Measurements from ENCODE around the gene STIL.
"Not testable (repeated sequence)": the region's sequence is repeated elsewhere in the genome, so short reads cannot be mapped to it uniquely, and the experiment has no call there.

The STIL gene

DNA sequence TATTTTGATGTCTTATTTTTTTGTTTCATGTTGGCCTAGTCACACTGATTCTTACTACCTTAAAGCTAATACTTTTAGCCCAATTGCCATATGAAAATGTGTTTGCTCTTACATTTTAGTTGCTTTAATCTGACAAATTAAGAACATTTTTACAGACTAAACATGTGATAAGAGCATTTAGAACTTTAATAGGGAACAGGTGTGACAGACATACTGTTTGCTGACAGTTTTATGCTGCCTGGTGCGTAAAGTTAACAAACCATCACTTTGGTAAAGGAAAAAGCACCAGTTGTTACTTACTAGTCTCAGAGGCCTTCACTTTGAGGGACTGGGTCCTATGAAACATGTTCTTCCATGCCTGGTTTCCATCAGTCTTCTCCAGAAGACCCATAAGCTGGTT lies 34.3 kb upstream of the STIL start:
- TF ChIP-seq, protein P1, sequence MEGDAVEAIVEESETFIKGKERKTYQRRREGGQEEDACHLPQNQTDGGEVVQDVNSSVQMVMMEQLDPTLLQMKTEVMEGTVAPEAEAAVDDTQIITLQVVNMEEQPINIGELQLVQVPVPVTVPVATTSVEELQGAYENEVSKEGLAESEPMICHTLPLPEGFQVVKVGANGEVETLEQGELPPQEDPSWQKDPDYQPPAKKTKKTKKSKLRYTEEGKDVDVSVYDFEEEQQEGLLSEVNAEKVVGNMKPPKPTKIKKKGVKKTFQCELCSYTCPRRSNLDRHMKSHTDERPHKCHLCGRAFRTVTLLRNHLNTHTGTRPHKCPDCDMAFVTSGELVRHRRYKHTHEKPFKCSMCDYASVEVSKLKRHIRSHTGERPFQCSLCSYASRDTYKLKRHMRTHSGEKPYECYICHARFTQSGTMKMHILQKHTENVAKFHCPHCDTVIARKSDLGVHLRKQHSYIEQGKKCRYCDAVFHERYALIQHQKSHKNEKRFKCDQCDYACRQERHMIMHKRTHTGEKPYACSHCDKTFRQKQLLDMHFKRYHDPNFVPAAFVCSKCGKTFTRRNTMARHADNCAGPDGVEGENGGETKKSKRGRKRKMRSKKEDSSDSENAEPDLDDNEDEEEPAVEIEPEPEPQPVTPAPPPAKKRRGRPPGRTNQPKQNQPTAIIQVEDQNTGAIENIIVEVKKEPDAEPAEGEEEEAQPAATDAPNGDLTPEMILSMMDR (IDR thresholded peaks at IDR 0.05; ENCODE audit: insufficient read depth, low read length) = no peak
- no peak for TF ChIP-seq SPI1 (IDR thresholded peaks at IDR 0.05; ENCODE audit: borderline replicate concordance, low read depth)
- Histone ChIP-seq H3K4me3 (replicated peaks; ENCODE audit: insufficient read depth, low read length) (no peak overlapping the region), H3K27ac (replicated peaks) (no peak overlapping the region), H3K27me3 (ENCODE audit: insufficient read depth, poor library complexity, severe bottlenecking) (no peaks in the 10 kb centered on the region)
- no peak for DNase-seq (ENCODE audit: low read depth in 1 of 2, low spot score in 1 of 2)

DNA sequence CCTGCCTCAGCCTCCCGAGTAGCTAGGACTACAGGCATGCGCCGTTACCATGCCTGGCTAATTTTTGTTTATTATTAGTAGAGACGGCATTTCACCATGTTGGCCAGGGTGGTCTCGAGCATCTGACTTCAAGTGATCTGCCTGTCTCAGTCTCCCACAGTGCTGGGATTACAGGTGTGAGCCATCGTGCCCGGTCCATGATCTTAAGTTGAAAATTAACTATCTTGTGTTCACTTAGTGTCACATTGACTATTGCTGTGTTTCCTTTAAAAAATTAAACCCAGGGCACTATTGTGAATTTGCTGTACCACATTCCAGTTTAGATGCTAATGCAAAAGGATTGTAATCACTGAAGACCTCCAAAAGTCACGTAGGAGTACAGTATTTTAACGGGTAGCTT lies 33.8 kb upstream of the STIL start:
- H3K27ac ChIP-seq (replicated peaks) = no peak overlapping the region
- H3K27me3 ChIP-seq (ENCODE audit: insufficient read depth, poor library complexity, severe bottlenecking) = no peaks in the 10 kb centered on the region
- no peak for DNase-seq (ENCODE audit: low read depth in 1 of 2, low spot score in 1 of 2)
- H3K4me3 ChIP-seq (replicated peaks; ENCODE audit: insufficient read depth, low read length) = no peak overlapping the region
- TF ChIP-seq GABPA (IDR thresholded peaks at IDR 0.05; ENCODE audit: low read depth) = no peak
- TF ChIP-seq, protein P1 (IDR thresholded peaks at IDR 0.05; ENCODE audit: insufficient read depth, low read length) = no peak
- no peak for TF ChIP-seq POLR2AphosphoS5 (IDR thresholded peaks at IDR 0.05; ENCODE audit: low read depth)
- TF ChIP-seq SPI1 (IDR thresholded peaks at IDR 0.05; ENCODE audit: borderline replicate concordance, low read depth) = no peak
- TF ChIP-seq, protein P2, sequence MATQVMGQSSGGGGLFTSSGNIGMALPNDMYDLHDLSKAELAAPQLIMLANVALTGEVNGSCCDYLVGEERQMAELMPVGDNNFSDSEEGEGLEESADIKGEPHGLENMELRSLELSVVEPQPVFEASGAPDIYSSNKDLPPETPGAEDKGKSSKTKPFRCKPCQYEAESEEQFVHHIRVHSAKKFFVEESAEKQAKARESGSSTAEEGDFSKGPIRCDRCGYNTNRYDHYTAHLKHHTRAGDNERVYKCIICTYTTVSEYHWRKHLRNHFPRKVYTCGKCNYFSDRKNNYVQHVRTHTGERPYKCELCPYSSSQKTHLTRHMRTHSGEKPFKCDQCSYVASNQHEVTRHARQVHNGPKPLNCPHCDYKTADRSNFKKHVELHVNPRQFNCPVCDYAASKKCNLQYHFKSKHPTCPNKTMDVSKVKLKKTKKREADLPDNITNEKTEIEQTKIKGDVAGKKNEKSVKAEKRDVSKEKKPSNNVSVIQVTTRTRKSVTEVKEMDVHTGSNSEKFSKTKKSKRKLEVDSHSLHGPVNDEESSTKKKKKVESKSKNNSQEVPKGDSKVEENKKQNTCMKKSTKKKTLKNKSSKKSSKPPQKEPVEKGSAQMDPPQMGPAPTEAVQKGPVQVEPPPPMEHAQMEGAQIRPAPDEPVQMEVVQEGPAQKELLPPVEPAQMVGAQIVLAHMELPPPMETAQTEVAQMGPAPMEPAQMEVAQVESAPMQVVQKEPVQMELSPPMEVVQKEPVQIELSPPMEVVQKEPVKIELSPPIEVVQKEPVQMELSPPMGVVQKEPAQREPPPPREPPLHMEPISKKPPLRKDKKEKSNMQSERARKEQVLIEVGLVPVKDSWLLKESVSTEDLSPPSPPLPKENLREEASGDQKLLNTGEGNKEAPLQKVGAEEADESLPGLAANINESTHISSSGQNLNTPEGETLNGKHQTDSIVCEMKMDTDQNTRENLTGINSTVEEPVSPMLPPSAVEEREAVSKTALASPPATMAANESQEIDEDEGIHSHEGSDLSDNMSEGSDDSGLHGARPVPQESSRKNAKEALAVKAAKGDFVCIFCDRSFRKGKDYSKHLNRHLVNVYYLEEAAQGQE (IDR thresholded peaks at IDR 0.05; ENCODE audit: insufficient replicate concordance, low read depth) = no peak

DNA sequence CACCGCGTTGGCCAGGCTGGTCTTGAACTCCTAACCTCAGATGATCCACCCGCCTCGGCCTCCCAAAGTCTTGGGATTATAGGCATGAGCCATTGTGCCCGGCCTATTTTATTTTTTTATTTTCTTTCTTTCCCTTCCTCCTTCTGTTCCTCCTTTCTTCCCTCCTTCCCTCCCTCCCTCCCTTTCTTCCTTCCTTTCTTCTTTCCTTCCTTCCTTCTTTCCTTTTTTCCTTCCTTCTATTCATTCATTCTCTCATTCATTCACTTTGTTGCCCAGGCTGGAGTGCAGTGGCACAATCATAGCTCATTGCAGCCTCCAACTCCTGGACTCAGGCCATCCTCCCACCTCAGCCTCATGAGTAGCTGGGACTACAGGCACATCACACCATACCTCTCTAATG lies 33.0 kb upstream of the STIL start:
- H3K4me3 ChIP-seq (replicated peaks; ENCODE audit: insufficient read depth, low read length); DNase-seq (ENCODE audit: low read depth in 1 of 2, low spot score in 1 of 2); H3K27me3 ChIP-seq (ENCODE audit: insufficient read depth, poor library complexity, severe bottlenecking); H3K27ac ChIP-seq (replicated peaks): not testable (repeated sequence)

DNA sequence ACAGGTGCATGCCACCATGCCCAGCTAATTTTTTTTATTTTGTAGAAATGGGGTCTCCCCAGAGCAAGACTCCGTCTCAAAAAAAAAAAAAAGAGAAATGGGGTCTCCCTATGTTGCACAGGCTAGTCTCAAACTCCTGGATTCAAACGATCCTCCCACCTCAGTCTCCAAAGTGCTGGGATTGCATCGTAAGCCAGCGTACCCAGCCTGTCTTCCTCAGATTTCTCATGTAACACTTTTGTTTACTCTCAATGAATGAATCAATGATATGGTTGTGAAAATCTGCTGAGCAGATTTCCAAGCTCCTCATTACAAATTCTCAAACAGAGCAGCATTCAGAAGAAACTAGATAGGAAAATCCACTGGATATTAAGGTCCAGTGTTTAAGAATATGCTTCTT lies 26.3 kb upstream of the STIL start:
- H3K27ac ChIP-seq (replicated peaks) = no peak overlapping the region
- no peak overlapping the region for H3K4me3 ChIP-seq (replicated peaks; ENCODE audit: insufficient read depth, low read length)
- no peaks in the 10 kb centered on the region for H3K27me3 ChIP-seq (ENCODE audit: insufficient read depth, poor library complexity, severe bottlenecking)
- no peak for TF ChIP-seq SPI1 (IDR thresholded peaks at IDR 0.05; ENCODE audit: borderline replicate concordance, low read depth)
- TF ChIP-seq, protein P1 (IDR thresholded peaks at IDR 0.05; ENCODE audit: insufficient read depth, low read length) = no peak
- TF ChIP-seq, protein P2 (IDR thresholded peaks at IDR 0.05; ENCODE audit: insufficient replicate concordance, low read depth) = no peak
- TF ChIP-seq POLR2AphosphoS5 (IDR thresholded peaks at IDR 0.05; ENCODE audit: low read depth) = no peak
- no peak for TF ChIP-seq GABPA (IDR thresholded peaks at IDR 0.05; ENCODE audit: low read depth)
- DNase-seq (ENCODE audit: low read depth in 1 of 2, low spot score in 1 of 2) = no peak
